T-helper 17 cell (primary cell): ENCODE data around the gene GGA3. TPM values are rescaled to one million over a fixed set of nuclear protein-coding genes. Genes with fewer than 3 reads are reported as not detected.
"Not testable (repeated sequence)": the region's sequence is repeated elsewhere in the genome, so short reads cannot be mapped to it uniquely, and the experiment has no call there.

Experiments
- ATAC-seq: fragments of 150-1000 bp; cut with Tn5 transposase; 2 replicates; pipeline ENCODE4 v1.10.0; 2021; ENCODE audit warnings: mild to moderate bottlenecking, moderate library complexity
- DNase-seq, 3 donors: peaks; one replicate each; pipeline versions ENCODE4 v3.0.0 to v3.0.0-alpha.2; 2020 to 2021
- H3K9me3 ChIP-seq: one replicate; pipeline ENCODE4 v1.7.0; 2013; ENCODE audit warnings: low read length, mild to moderate bottlenecking; ENCODE audit not compliant: control insufficient read depth, poor library complexity, severe bottlenecking
- H3K27ac Mint-ChIP-seq: one replicate; pipeline ENCODE4 v1.8.0; 2022; ENCODE audit warnings: mild to moderate bottlenecking, moderate library complexity, mixed read lengths
- H3K27me3 Mint-ChIP-seq: one replicate; pipeline ENCODE4 v1.8.0; 2022; ENCODE audit warnings: mixed read lengths
- H3K36me3 Mint-ChIP-seq: one replicate; pipeline ENCODE4 v1.8.0; 2022; ENCODE audit warnings: low read depth, mixed read lengths
- H3K4me1 Mint-ChIP-seq: one replicate; pipeline ENCODE4 v1.8.0; 2022; ENCODE audit warnings: mild to moderate bottlenecking, mixed read lengths
- H3K4me3 Mint-ChIP-seq: one replicate; pipeline ENCODE4 v1.8.0; 2022; ENCODE audit warnings: mild to moderate bottlenecking, moderate library complexity, mixed read lengths
- total RNA-seq, 4 donors: library from RNA in 2 of 4; stranded (reverse) in 2 of 4; gene quantifications; one replicate each; pipeline ENCODE4 v1.2.3 and lab custom pipeline; 2022 to 2026

Gene GGA3
- total RNA-seq, 2 donors from 2014 or later, result 85.4 to 89.1 TPM

DNA sequence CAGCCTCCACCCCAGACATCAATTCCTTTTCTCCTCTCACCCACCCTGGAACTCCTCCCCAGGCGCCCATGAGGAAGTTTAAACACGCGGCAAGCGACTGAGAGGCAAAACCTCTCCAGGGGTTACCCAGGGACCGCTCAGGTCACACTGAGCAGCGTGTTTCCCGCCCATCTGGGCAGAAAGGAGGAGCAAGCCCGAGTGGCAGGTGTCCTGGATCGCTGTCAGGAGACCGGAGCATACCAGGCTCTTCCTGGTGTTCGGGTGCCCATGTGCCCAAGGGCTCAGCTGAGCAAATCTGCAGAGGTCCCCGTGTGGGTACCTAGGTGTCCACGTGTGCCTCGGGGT lies 27.3 kb upstream of the GGA3 start:
- H3K4me1 Mint-ChIP-seq, result peaks cover 12% of the 10 kb centered on the region
- H3K27me3 Mint-ChIP-seq, result no peaks in the 10 kb centered on the region
- ATAC-seq (peak; percentile 9), DNase-seq (peak in 2 of 3 donors; percentile 21 to 39)
- H3K9me3 ChIP-seq, result no peaks in the 10 kb centered on the region
- peaks cover 2% of the 10 kb centered on the region for H3K36me3 Mint-ChIP-seq
- peak overlapping the region; percentile 99 for H3K4me3 Mint-ChIP-seq
- H3K27ac Mint-ChIP-seq, result peak overlapping the region; percentile 99

DNA sequence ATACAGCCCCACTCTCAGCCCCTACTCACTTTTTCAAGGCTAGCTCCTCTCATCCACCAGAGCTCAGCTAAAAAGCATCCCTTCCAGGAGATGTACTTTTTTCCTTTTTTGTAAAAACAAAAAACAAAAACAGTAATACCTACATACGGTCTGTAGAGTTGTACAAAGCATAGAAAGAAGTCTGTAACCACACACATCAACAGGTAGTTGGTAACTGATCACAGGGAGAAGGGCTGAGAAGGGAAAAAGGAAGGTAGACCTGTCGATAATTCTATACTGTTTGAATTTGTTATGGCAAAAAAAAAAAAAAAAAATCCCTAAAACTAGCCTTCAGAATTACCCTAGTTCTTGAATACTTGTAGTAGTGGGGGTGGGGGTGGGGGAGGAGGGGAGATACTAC lies 27.0 kb upstream of the GGA3 start:
- no peaks in the 10 kb centered on the region for H3K9me3 ChIP-seq
- Mint-ChIP-seq H3K4me3 (peak overlapping the region; percentile 99), H3K4me1 (peaks cover 12% of the 10 kb centered on the region), H3K27ac (peak overlapping the region; percentile 86), H3K27me3 (no peaks in the 10 kb centered on the region), H3K36me3 (peaks cover 2% of the 10 kb centered on the region)
- no peak for ATAC-seq
- DNase-seq, result no peak

DNA sequence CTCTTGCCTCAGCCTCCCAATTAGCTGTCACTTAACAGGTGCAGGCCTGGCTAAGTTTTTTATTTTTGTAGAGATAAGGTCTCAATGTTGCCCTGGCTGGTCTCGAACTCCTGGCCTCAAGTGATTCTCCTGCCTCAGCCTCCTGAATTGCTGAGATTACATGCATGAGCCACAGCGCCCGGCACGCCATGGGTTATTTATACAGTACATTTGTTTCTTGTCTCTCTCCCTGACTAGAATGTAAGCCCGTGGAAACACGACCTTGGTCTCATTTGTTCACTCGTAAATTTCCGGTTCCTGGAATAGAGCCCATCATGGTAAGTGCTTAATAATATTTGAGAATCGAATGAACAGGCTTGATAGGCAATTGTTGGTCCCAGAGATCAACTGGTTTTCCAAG lies 25.8 kb upstream of the GGA3 start:
- ATAC-seq, result no peak
- Mint-ChIP-seq H3K4me1 (peaks cover 12% of the 10 kb centered on the region), H3K27ac (no peak overlapping the region), H3K27me3 (no peaks in the 10 kb centered on the region), H3K36me3 (peaks cover 2% of the 10 kb centered on the region), H3K4me3 (peak overlapping the region; percentile 99)
- H3K9me3 ChIP-seq, result no peaks in the 10 kb centered on the region
- DNase-seq, result no peak

DNA sequence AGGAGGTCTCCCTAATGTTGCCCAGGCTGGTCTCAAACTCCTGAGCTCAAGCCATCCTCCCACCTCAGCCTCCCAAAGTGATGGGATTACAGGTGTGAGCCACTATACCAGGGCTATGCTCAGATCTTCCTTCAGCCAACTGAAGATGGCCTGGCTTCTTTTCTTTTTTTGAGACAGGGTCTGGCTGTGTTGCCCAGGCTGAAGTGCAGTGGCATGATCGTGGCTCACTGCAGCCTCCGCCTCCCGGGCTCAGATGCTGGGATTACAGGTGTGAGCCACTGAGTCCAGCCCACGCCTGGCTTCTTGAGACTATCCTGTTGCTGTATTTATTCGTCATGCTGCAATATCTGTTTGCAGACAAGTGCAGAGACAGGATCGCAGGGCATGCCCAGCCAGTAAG lies 23.7 kb upstream of the GGA3 start:
- no peak overlapping the region for H3K4me3 Mint-ChIP-seq
- peaks cover 12% of the 10 kb centered on the region for H3K4me1 Mint-ChIP-seq
- no peaks in the 10 kb centered on the region for H3K9me3 ChIP-seq
- no peaks in the 10 kb centered on the region for H3K27me3 Mint-ChIP-seq
- DNase-seq (no peak), ATAC-seq (no peak)
- H3K27ac Mint-ChIP-seq, result no peak overlapping the region
- peaks cover 2% of the 10 kb centered on the region for H3K36me3 Mint-ChIP-seq

DNA sequence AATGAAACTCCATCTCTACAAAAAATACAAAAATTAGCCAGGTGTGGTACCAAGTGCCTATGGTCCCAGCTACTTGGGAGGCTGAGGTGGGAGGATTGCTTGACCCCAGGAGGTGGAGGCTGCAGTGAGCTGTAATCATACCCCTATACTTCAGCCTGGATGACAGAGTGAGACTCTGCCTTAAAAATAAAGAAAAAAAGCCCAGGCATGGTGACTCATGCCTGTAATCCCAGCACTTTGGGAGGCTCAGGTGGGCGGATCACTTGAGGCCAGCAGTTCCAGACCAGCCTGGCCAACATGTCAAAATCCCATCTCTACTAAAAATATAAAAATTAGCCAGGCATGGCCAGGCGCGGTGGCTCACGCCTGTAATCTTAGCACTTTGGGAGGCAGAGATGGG lies 18.8 kb upstream of the GGA3 start:
- not testable (repeated sequence) for H3K9me3 ChIP-seq, H3K4me3 Mint-ChIP-seq, ATAC-seq, H3K36me3 Mint-ChIP-seq, H3K27ac Mint-ChIP-seq, DNase-seq, H3K4me1 Mint-ChIP-seq, H3K27me3 Mint-ChIP-seq

DNA sequence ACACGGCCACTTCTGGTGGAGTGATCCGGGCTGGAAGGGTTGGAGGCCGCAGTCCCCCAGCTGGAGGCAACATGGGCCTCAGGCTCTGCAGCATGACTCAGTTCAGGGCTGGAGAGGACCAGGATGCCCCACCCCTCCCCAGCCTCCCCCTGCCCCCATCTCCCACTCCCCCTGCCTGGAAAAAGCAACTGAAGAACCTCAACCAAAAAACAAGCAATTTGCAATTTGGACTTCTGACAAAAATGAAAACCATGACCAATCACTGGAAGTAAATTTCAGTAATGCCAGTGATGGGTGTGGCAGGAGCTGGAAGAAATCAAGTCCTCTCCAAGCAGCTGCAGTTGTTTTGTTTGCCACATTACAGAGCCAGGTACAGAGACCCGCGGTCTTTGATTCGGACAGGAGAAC lies 16.3 kb upstream of the GGA3 start:
- Mint-ChIP-seq H3K27ac (no peak overlapping the region), H3K4me3 (no peak overlapping the region), H3K36me3 (peaks cover 2% of the 10 kb centered on the region), H3K4me1 (peaks cover 11% of the 10 kb centered on the region), H3K27me3 (no peaks in the 10 kb centered on the region)
- no peaks in the 10 kb centered on the region for H3K9me3 ChIP-seq
- ATAC-seq, result no peak
- no peak for DNase-seq

DNA sequence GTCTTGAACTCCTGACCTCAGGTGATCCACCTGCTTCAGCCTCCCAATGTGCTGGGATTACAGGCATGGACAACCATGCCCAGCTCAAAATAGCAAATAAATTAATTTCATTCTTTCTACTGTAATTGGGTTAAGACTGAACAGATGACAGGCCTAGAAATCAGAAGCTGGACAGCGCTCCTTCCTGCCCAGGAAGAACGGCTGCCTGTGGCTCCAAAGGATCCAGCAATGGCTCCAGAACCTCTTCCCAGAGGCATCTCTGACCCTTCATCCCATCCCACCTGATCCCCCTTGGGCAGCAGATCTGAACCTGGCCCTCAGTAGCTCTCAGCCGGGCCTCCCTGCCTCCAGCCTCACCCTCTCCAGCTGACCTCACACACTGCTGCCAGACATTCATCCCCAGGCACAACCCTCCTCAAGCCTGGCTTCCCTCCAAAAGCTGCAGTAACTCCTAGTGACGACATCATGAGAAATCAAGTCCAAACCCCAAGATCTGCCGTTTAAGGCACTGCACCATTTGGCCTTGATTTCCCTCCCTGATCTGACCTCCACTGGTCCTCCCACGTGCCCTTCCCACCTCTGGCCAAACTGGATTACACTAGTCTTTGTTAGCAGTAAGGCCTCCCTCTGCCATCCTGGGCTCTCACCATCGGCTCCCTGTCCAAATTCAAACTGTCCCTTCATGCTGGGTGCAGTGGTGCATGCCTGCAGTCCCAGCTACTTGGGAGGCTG lies 12.7 kb upstream of the GGA3 start:
- Mint-ChIP-seq H3K36me3 (peaks cover 2% of the 10 kb centered on the region), H3K4me3 (no peak overlapping the region), H3K27me3 (no peaks in the 10 kb centered on the region), H3K27ac (peak overlapping the region; percentile 81), H3K4me1 (peaks cover 24% of the 10 kb centered on the region)
- no peak for ATAC-seq
- no peaks in the 10 kb centered on the region for H3K9me3 ChIP-seq
- DNase-seq, result no peak

DNA sequence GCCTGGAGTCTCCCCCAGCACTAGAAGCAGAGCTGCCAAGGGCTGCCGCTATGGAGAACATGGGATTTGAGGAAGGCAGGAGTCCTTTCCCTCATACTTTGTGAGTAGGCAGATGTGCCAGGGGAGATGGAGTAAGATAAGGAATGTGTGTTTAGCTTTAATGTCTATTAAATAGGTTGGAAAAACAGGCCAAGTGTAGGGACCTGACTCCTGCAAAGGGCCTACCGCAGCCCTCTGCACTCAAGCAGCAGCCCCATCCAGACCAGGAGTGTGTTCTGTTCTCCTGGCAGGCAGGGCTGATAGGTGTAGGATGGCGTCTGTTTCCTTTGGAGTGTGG lies 11.4 kb upstream of the GGA3 start:
- no peaks in the 10 kb centered on the region for H3K27me3 Mint-ChIP-seq
- peak overlapping the region; percentile 90 for H3K4me3 Mint-ChIP-seq
- ATAC-seq, result no peak
- peaks cover 2% of the 10 kb centered on the region for H3K36me3 Mint-ChIP-seq
- H3K4me1 Mint-ChIP-seq, result peaks cover 26% of the 10 kb centered on the region
- H3K27ac Mint-ChIP-seq, result peak overlapping the region; percentile 81
- H3K9me3 ChIP-seq, result no peaks in the 10 kb centered on the region
- no peak for DNase-seq

DNA sequence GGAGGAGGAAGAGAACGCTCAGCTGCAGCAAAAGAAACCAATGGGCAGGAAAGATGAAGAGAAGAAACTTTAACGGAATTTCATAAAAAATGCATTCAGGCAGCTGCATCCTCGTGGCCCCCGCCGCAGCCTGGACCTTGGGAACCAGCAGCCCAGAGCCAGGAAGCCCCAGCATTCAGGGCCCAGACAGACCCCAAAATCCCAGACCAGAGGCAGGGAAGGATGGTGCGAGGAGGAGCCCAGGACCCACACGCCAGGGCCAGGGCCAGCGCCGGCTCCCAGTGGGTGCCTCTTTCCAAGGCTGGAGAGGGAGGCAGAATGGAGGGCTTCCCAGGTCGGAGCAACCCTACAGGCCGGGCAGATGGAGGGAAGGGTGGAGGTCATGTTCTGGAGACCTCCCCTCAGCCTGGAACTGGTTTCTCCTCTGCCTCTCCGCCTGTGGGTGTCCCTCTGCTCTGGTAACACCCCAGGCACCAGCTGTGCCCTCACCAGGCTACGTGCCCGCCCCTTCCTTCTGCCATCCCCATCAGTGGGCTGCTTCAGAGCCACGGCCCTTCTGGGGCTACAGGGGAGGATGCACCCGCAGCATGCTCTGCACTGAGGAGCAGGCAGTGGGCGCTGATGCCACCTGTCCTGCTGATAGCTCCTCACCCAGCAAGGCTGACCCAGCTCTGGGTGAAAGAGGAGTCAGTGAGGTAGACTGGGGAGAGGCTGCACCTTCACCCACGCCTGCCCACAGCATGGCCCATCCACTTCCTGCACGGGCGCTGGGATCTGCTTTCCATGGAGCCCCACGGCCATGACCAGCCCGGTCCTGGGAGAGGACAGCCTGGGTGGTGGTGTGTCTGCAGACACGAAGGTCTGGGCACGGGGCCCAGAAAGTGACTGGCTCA lies 10.8 kb upstream of the GGA3 start:
- H3K36me3 Mint-ChIP-seq, result peaks cover 2% of the 10 kb centered on the region
- H3K9me3 ChIP-seq, result no peaks in the 10 kb centered on the region
- H3K4me1 Mint-ChIP-seq, result peaks cover 26% of the 10 kb centered on the region
- no peaks in the 10 kb centered on the region for H3K27me3 Mint-ChIP-seq
- peak overlapping the region; percentile 90 for H3K4me3 Mint-ChIP-seq
- DNase-seq (no peak), ATAC-seq (no peak)
- H3K27ac Mint-ChIP-seq, result peak overlapping the region; percentile 81

DNA sequence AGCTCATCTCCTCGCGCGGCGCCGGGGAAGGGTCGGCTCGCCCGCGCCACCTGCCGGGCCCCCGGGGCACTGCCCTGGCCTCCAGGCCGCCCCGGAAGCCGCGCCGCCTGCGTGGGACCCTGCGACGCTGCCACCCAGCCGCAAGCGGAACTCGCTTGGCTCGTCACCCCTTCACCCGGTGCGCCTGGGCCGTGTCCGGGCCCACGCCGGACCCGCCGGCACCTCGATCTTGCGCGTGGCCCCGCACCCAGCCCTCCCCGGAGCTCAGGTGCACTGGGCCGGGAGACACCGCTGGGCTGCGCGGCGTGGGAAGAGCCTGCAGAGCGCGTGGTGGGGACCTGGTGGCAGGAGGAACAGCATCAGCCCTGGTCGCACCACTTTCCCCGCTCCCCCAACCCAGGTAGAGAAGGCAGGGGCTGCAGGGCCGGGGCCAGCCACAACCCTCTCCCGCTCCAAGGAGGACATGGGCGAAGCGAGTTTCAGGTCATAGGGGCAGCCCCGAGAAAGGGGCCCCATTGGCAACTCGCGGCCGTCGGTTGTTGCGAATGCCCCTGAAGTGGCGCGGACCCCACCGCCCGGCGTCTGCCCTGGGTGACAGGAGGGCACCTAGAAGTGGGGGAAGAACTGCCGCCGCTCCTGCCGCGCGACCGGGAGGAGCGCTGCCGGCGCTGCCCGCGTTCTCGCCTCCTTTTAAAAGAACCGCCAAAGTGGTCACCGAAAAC lies 10.0 kb upstream of the GGA3 start:
- ATAC-seq (peak; percentile 92), DNase-seq (peak; percentile 85 to 92 (median 88))
- Mint-ChIP-seq H3K27ac (peak overlapping the region; percentile 74), H3K27me3 (no peaks in the 10 kb centered on the region), H3K36me3 (peaks cover 2% of the 10 kb centered on the region), H3K4me1 (peaks cover 26% of the 10 kb centered on the region), H3K4me3 (peak overlapping the region; percentile 90)
- no peaks in the 10 kb centered on the region for H3K9me3 ChIP-seq

DNA sequence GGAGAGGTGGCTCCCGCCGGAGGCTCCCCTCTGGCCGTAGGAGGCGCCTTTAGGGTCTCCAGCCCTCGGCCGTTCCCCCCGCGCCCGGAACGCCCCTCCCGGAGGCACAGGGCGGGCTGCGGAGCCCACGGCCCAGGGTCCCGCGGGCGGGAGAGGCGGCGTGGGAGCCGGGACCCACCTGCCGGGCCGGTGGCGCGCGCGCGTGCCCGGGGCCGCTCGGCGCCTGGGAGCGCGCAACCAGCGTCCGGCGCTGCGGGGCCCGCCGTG lies 9.5 kb upstream of the GGA3 start, which contains the start of gene MIF4GD:
Gene MIF4GD (minus strand): TSS at position 266 of the 267 bp plus-strand sequence. CDS start 1,036 bp downstream, outside the sequence.
- ATAC-seq (no peak), DNase-seq (no peak)
- H3K4me1 Mint-ChIP-seq, result peaks cover 26% of the 10 kb centered on the region
- H3K36me3 Mint-ChIP-seq, result peaks cover 2% of the 10 kb centered on the region
- H3K4me3 Mint-ChIP-seq, result peak within 1 kb of the TSS; percentile 90
- H3K27ac Mint-ChIP-seq, result peak within 1 kb of the TSS; percentile 80
- no peaks in the 10 kb centered on the region for H3K27me3 Mint-ChIP-seq
- no peaks in the 10 kb centered on the region for H3K9me3 ChIP-seq

DNA sequence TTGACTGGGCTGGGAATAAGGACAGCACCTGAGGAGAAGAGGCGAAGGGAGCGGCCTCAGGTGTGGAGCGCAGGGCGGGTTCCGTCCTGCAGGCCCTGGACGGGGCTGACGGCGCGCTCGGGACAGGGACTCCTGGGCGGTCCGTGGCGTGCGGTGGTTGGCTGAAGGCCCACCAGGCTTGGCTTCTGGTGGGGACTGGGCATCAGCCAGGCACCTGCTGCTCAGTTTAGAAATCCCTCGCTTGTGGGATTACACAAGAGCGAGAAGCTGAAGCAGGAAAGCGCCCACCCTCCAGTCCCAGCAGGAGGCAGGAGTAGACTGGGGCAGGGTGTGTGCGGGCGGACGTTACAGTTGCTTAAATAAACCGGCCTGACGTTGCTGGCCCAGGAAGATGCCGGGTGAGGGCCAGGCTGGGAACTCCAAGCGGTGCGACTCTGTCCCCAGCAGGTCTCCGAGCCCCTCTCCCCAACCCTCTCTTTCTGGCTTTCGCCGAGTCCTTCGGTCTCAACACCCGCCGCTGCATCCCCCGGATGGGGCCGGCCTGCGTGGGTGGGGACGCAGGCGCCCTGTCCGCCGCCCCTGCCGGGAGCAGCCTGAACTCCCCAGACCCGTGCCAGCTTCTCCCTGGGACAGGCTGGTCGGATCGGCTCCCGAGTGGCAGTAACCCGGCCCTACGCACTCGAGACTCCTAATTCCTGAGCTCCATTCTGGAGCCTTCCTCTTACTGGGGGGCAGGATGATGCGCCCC lies 9.0 kb upstream of the GGA3 start:
- Mint-ChIP-seq H3K36me3 (peaks cover 2% of the 10 kb centered on the region), H3K4me1 (peaks cover 26% of the 10 kb centered on the region), H3K27me3 (no peaks in the 10 kb centered on the region), H3K4me3 (peak overlapping the region; percentile 89), H3K27ac (peak overlapping the region; percentile 80)
- no peaks in the 10 kb centered on the region for H3K9me3 ChIP-seq
- peak; percentile 29 to 32 (median 30) for DNase-seq
- ATAC-seq, result peak; percentile 32

DNA sequence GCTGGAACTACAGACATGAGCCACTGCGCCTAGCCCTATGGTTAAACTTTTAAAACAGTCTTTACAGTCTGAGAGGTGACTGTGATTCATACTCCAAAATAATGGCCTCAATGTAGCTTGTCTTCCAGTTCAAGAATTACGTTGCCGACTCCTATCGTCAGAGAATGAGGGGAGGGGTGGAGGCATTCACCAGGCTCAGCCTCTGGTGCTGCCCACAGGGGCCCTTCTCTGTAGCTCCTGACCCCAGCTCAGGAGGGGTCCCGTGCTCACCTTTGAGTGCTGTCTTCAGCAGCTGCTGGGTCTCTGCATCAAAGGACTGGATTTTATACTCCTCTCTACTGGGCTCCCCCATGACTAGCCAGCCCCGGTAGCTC lies 8.4 kb upstream of the GGA3 start:
- peaks cover 2% of the 10 kb centered on the region for H3K36me3 Mint-ChIP-seq
- DNase-seq (no peak), ATAC-seq (no peak)
- peak overlapping the region; percentile 80 for H3K27ac Mint-ChIP-seq
- H3K4me1 Mint-ChIP-seq, result peaks cover 24% of the 10 kb centered on the region
- peak overlapping the region; percentile 89 for H3K4me3 Mint-ChIP-seq
- H3K27me3 Mint-ChIP-seq, result no peaks in the 10 kb centered on the region
- no peaks in the 10 kb centered on the region for H3K9me3 ChIP-seq
